Endothelial cell of umbilical vein (primary cell): ENCODE results near the gene CRISPLD2. TPM values are rescaled to one million over a fixed set of nuclear protein-coding genes. Genes with fewer than 3 reads are reported as not detected.

ENCODE experiments used
- BruUV-seq: library from RNA; stranded (reverse); fragments of 400-500 nt; replicated peaks from 2 replicates; lab custom pipeline; 2021; lab: Mats Ljungman, UMichigan
- CTCF ChIA-PET: fragments of 300-600, 350-600 bp; sonication (Branson Sonifier 250); formaldehyde crosslinking; loops from one replicate; lab custom pipeline; 2021; ENCODE audit warnings: antibody characterized with exemption, inconsistent platforms; lab: Charles Lee
- POLR2A ChIA-PET: fragments of 300-600, 350-600 bp; sonication (Branson Sonifier 250); formaldehyde crosslinking; loops from one replicate; lab custom pipeline; 2021; ENCODE audit warnings: antibody characterized with exemption, inconsistent platforms; lab: Charles Lee
- DNase-seq: peaks from one replicate; pipeline ENCODE4 v3.0.0-alpha.2; 2011; ENCODE audit warnings: low read depth, low spot score
- FAIRE-seq: peaks from 2 replicates; lab custom pipeline; 2011; peaks lifted over from hg19 to GRCh38; lab: Jason Lieb, UNC
- H2AFZ ChIP-seq: 2 replicates; pipeline ENCODE4 v1.6.0; 2012; ENCODE audit warnings: low read depth, low read length, control low read depth, inconsistent platforms
- H3K27ac ChIP-seq: 2 replicates; pipeline ENCODE4 v1.5.1; 2011; ENCODE audit warnings: low read depth, mild to moderate bottlenecking, control low read depth, low read length, moderate library complexity; ENCODE audit not compliant: insufficient read depth
- H3K27me3 ChIP-seq, 2 experiments: 2 replicates each; pipeline versions ENCODE4 v1.6.0 to v1.6.1; 2011; ENCODE audit warnings: low read length in 2 of 2, mixed read lengths in 1 of 2; ENCODE audit not compliant: control insufficient read depth in 2 of 2, insufficient read depth in 2 of 2
- H3K36me3 ChIP-seq, 2 experiments: 2 replicates in 1 of 2; 3 replicates in 1 of 2; pipeline ENCODE4 v1.5.1; 2011; ENCODE audit warnings: low read length in 2 of 2, mild to moderate bottlenecking in 1 of 2, moderate library complexity in 1 of 2; ENCODE audit not compliant: control insufficient read depth in 2 of 2, insufficient read depth in 2 of 2; ENCODE audit errors: extremely low read depth in 1 of 2
- H3K4me1 ChIP-seq: 3 replicates; pipeline ENCODE4 v1.5.1; 2011; ENCODE audit warnings: mild to moderate bottlenecking, low read length; ENCODE audit not compliant: control insufficient read depth, insufficient read depth; ENCODE audit errors: extremely low read depth
- H3K4me2 ChIP-seq: 2 replicates; pipeline ENCODE4 v1.6.1; 2011; ENCODE audit warnings: low read length, control low read depth, mixed read lengths; ENCODE audit not compliant: insufficient read depth
- H3K4me3 ChIP-seq, 3 experiments: fragments of 200-600 bp in 1 of 3; sonication (generic), shearing (Covaris generic) in 1 of 3; replicated peaks in 1 of 3; 2 replicates each; pipeline ENCODE4 v1.5.1; 2011 to 2016; ENCODE audit warnings: control low read depth in 3 of 3, low read length in 3 of 3, mild to moderate bottlenecking in 2 of 3, inconsistent platforms in 1 of 3, low read depth in 1 of 3, moderate library complexity in 1 of 3; ENCODE audit not compliant: insufficient read depth in 1 of 3
- H3K79me2 ChIP-seq: 2 replicates; pipeline ENCODE4 v1.6.0; 2012; ENCODE audit warnings: low read length, inconsistent platforms; ENCODE audit not compliant: control insufficient read depth, insufficient read depth
- H3K9ac ChIP-seq: replicated peaks from 2 replicates; pipeline ENCODE3; 2011; ENCODE audit warnings: low read length, control low read depth; ENCODE audit not compliant: insufficient read depth; ENCODE audit errors: extremely low read depth
- H3K9me1 ChIP-seq: replicated peaks from 3 replicates; pipeline ENCODE4 v1.6.0; 2011; ENCODE audit warnings: mild to moderate bottlenecking, low read length; ENCODE audit not compliant: control insufficient read depth, insufficient read depth; ENCODE audit errors: extremely low read depth
- H3K9me3 ChIP-seq: replicated peaks from 2 replicates; pipeline ENCODE4 v1.5.1; 2012; ENCODE audit warnings: low read length, inconsistent platforms; ENCODE audit not compliant: control insufficient read depth, insufficient read depth
- H4K20me1 ChIP-seq: replicated peaks from 2 replicates; pipeline ENCODE3; 2011; ENCODE audit warnings: mild to moderate bottlenecking, low read length; ENCODE audit not compliant: control insufficient read depth, insufficient read depth; ENCODE audit errors: extremely low read depth
- GATA2 ChIP-seq: IDR thresholded peaks from 2 replicates; pipeline ENCODE4 v1.7.0; 2011; ENCODE audit warnings: low read depth, mild to moderate bottlenecking, moderate library complexity, mixed read lengths, low read length; ENCODE audit not compliant: insufficient read length, insufficient read depth
- JUN ChIP-seq: IDR thresholded peaks from 2 replicates; pipeline ENCODE4 v1.6.1; 2011; ENCODE audit warnings: borderline replicate concordance, low read depth; ENCODE audit not compliant: insufficient read length, insufficient read depth
- MAX ChIP-seq: IDR thresholded peaks from 2 replicates; pipeline ENCODE4 v1.6.1; 2011; ENCODE audit not compliant: insufficient read depth, insufficient read length
- MYC ChIP-seq: IDR thresholded peaks from one replicate; pipeline ENCODE4 v1.6.1; 2011; ENCODE audit warnings: mild to moderate bottlenecking, low read depth, low read length
- dilution Hi-C: fragments of 300-500 bp; cut with MboI; formaldehyde crosslinking; loops from one replicate; pipeline ENCODE4 v1.15.0; 2019; ENCODE audit warnings: low sequenced_read_pairs; ENCODE audit not compliant: extremely low pct_ligation_motif_present
- intact Hi-C: fragments of 100-400 bp; cut with micrococcal nuclease; formaldehyde crosslinking; loops from one replicate; pipeline ENCODE4 v1.10.0; 2022
- polyA plus RNA-seq, 4 experiments: library from polyadenylated mRNA; depleted of rRNA in 3 of 4; stranded (reverse) in 3 of 4; unstranded in 1 of 4; fragments of >200 nt; gene quantifications; 2 replicates each; pipeline versions ENCODE4 v1.2.1 to v1.2.3, GENCODE V29; 2011 to 2012; ENCODE audit warnings: missing spikeins in 1 of 4
- total RNA-seq: library from RNA; stranded (reverse); gene quantifications from 2 replicates; pipeline ENCODE4 v1.2.3, GENCODE V29; 2021
- TF ChIP-seq, protein P1 (sequence below), 2 donors: IDR thresholded peaks; 1 replicate in 1 of 2; 2 replicates in 1 of 2; pipeline ENCODE4 v1.5.1; 2011; ENCODE audit warnings: low read length in 2 of 2, mild to moderate bottlenecking in 2 of 2, moderate library complexity in 2 of 2, control low read depth in 1 of 2, inconsistent platforms in 1 of 2, low read depth in 1 of 2; ENCODE audit not compliant: insufficient read depth in 1 of 2; ENCODE audit errors: extremely low read depth in 1 of 2

Gene CRISPLD2
- total and polyA plus RNA-seq, 2 donors (not counting 3 experiments of a cell fraction or from before 2014, with no cell fraction given) = 0.14 to 0.73 TPM

- BruUV-seq = no TSS peak
- CTCF ChIA-PET = interaction anchor here (1.0 kb wide), 1 partner anchor 14 kb away, joined by 4 read pairs; no protein-coding TSS in a partner anchor
These were observed 39.9 kb downstream of the CRISPLD2 start for GRCh38 chr16:84859681-84860080.

More at GRCh38 chr16:84859681-84860080, 39.9 kb downstream of the CRISPLD2 start:
- Histone ChIP-seq H4K20me1 (no peaks in the 10 kb centered on the region), H3K4me3 (no peak overlapping the region), H3K4me1 (no peaks in the 10 kb centered on the region), H2AFZ (no peak overlapping the region), H3K27me3 (peaks cover under 1 to 3% of the 10 kb centered on the region in 2 experiments), H3K79me2 (no peaks in the 10 kb centered on the region), H3K9ac (no peak overlapping the region), H3K27ac (no peak overlapping the region), H3K36me3 (no peaks in the 10 kb centered on the region), H3K4me2 (no peak overlapping the region), H3K9me3 (no peaks in the 10 kb centered on the region), H3K9me1 (no peaks in the 10 kb centered on the region)
- DNase-seq = no peak
- intact Hi-C loops = no loop called here
- dilution Hi-C loops = no loop called here
- POLR2A ChIA-PET = no interaction called here
- no peak for FAIRE-seq
- no peak for TF ChIP-seq MAX
- TF ChIP-seq JUN = no peak
- TF ChIP-seq, protein P1, sequence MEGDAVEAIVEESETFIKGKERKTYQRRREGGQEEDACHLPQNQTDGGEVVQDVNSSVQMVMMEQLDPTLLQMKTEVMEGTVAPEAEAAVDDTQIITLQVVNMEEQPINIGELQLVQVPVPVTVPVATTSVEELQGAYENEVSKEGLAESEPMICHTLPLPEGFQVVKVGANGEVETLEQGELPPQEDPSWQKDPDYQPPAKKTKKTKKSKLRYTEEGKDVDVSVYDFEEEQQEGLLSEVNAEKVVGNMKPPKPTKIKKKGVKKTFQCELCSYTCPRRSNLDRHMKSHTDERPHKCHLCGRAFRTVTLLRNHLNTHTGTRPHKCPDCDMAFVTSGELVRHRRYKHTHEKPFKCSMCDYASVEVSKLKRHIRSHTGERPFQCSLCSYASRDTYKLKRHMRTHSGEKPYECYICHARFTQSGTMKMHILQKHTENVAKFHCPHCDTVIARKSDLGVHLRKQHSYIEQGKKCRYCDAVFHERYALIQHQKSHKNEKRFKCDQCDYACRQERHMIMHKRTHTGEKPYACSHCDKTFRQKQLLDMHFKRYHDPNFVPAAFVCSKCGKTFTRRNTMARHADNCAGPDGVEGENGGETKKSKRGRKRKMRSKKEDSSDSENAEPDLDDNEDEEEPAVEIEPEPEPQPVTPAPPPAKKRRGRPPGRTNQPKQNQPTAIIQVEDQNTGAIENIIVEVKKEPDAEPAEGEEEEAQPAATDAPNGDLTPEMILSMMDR (IDR thresholded peaks at IDR 0.05; ENCODE audit: extremely low read depth in 1 of 2, insufficient read depth in 1 of 2, low read depth in 1 of 2, low read length in 2 of 2) = no peak
- no peak for TF ChIP-seq GATA2
- TF ChIP-seq MYC = no peak
